K562 (cell line): Measurements from ENCODE around the gene SLC19A1. TPM values are rescaled to one million over a fixed set of nuclear protein-coding genes. Genes with fewer than 3 reads are reported as not detected.

ENCODE experiments used
- ATAC-seq: fragments of 200-7000 bp; cut with Tn5 transposase; 3 replicates; pipeline ENCODE4 v1.9.1; 2020; ENCODE audit warnings: moderate library complexity
- BruUV-seq: library from RNA; stranded (reverse); fragments of 400-500 nt; replicated peaks from 2 replicates; lab custom pipeline; 2021; lab: Mats Ljungman, UMichigan
- CTCF ChIA-PET: fragments of 300-600 bp; formaldehyde crosslinking; extraction: SDS; loops from one replicate; lab custom pipeline; 2021; ENCODE audit warnings: low intra/inter-chr PET ratio; lab: Yijun Ruan, JAX
- POLR2A ChIA-PET: fragments of 300-600, 350-650 bp; sonication (Branson Sonifier 250); formaldehyde crosslinking; extraction: SDS; loops from one replicate; lab custom pipeline; 2021; ENCODE audit warnings: antibody characterized with exemption, inconsistent platforms; lab: Yijun Ruan, JAX
- DNase-seq, 4 experiments: peaks; one replicate each; pipeline versions ENCODE4 v3.0.0 to v3.0.0-alpha.2; 2011 to 2018; ENCODE audit warnings: low spot score in 3 of 4, mixed read lengths in 3 of 4; ENCODE audit errors: extremely low read depth in 1 of 4
- FAIRE-seq: peaks from 2 replicates; lab custom pipeline; 2011; peaks lifted over from hg19 to GRCh38; lab: Jason Lieb, UNC
- H2AFZ ChIP-seq: 2 replicates; pipeline ENCODE4 v1.6.0; 2011; ENCODE audit warnings: low read depth, low read length, control low read depth, inconsistent platforms
- H3K27ac ChIP-seq: fragments of 200-600 bp; 3 replicates; pipeline ENCODE4 v1.8.0; 2011; ENCODE audit warnings: low read depth, mild to moderate bottlenecking, control low read depth, inconsistent platforms, low read length, moderate library complexity, mixed read lengths; ENCODE audit errors: extremely low read depth
- H3K27me3 ChIP-seq, 2 experiments: fragments of 300-600 bp in 1 of 2; 2 replicates in 1 of 2; 3 replicates in 1 of 2; pipeline versions ENCODE4 v1.6.0 to v1.8.0; 2011; ENCODE audit warnings: inconsistent platforms in 2 of 2, low read length in 2 of 2, mild to moderate bottlenecking in 1 of 2, mixed read lengths in 1 of 2, moderate library complexity in 1 of 2; ENCODE audit not compliant: control insufficient read depth in 2 of 2, insufficient read depth in 2 of 2
- H3K36me3 ChIP-seq: fragments of 300-600 bp; 3 replicates; pipeline ENCODE4 v1.8.0; 2011; ENCODE audit warnings: mild to moderate bottlenecking, low read length, inconsistent platforms; ENCODE audit not compliant: control insufficient read depth, insufficient read depth
- H3K4me1 ChIP-seq, 2 experiments: fragments of 200-600 bp in 1 of 2; replicated peaks in 1 of 2; 2 replicates in 1 of 2; 3 replicates in 1 of 2; pipeline versions ENCODE4 v1.5.1 to v1.8.0; 2011; ENCODE audit warnings: inconsistent platforms in 2 of 2, low read length in 2 of 2, mild to moderate bottlenecking in 1 of 2, mixed read lengths in 1 of 2, moderate library complexity in 1 of 2; ENCODE audit not compliant: control insufficient read depth in 2 of 2, insufficient read depth in 2 of 2
- H3K4me2 ChIP-seq: 2 replicates; pipeline ENCODE4 v1.6.1; 2011; ENCODE audit warnings: low read length, control low read depth, inconsistent platforms, mixed read lengths; ENCODE audit not compliant: insufficient read depth
- H3K4me3 ChIP-seq: fragments of 200-600 bp; sonication (generic), shearing (Covaris generic); 2 replicates; pipeline ENCODE4 v1.5.1; 2016; ENCODE audit warnings: control low read depth, inconsistent platforms
- H3K79me2 ChIP-seq: fragments of 200-600 bp; 3 replicates; pipeline ENCODE4 v1.8.0; 2011; ENCODE audit warnings: low read length, inconsistent platforms; ENCODE audit not compliant: control insufficient read depth, insufficient read depth
- H3K9ac ChIP-seq, 2 experiments: 2 replicates each; pipeline versions ENCODE4 v1.6.0 to v1.6.1; 2011; ENCODE audit warnings: low read depth in 2 of 2, low read length in 2 of 2, control low read depth in 1 of 2, inconsistent platforms in 1 of 2, mild to moderate bottlenecking in 1 of 2, mixed read lengths in 1 of 2; ENCODE audit not compliant: insufficient read depth in 1 of 2
- H3K9me1 ChIP-seq: one replicate; pipeline ENCODE4 v1.6.0; 2011; ENCODE audit warnings: inconsistent platforms, mild to moderate bottlenecking, low read length, moderate library complexity; ENCODE audit not compliant: control insufficient read depth, insufficient read depth
- H3K9me3 ChIP-seq: replicated peaks from 2 replicates; pipeline ENCODE4 v1.5.1; 2011; ENCODE audit warnings: low read depth, low read length, inconsistent platforms; ENCODE audit not compliant: control insufficient read depth, insufficient read depth
- H4K20me1 ChIP-seq: replicated peaks from 2 replicates; pipeline ENCODE4 v1.6.1; 2011; ENCODE audit warnings: low read length, inconsistent platforms, mixed read lengths; ENCODE audit not compliant: control insufficient read depth, insufficient read depth
- C11orf30 ChIP-seq: fragments of 450-650 bp; IDR thresholded peaks from 2 replicates; pipeline ENCODE4 v1.6.1; 2016; ENCODE audit warnings: low read depth, mild to moderate bottlenecking
- DPF2 ChIP-seq: fragments of 450-650 bp; IDR thresholded peaks from 2 replicates; pipeline ENCODE4 v1.6.1; 2016
- EP300 ChIP-seq: IDR thresholded peaks from 2 replicates; pipeline ENCODE4 v1.6.1; 2012; ENCODE audit warnings: low read length, improper control_type of control experiment
- FOSL1 ChIP-seq: fragments of 200-800 bp; sonication (Bioruptor generic); conservative IDR thresholded peaks from 2 replicates; pipeline ENCODE4 v1.6.1; 2016; ENCODE audit warnings: missing genetic modification characterization, missing compliant biosample characterization
- MAFF ChIP-seq: IDR thresholded peaks from 2 replicates; pipeline ENCODE4 v1.6.1; 2012; ENCODE audit warnings: low read length, improper control_type of control experiment
- MAFG ChIP-seq: fragments of 450-650 bp; conservative IDR thresholded peaks from 2 replicates; pipeline ENCODE4 v1.6.1; 2016; ENCODE audit warnings: missing genetic modification characterization, missing compliant biosample characterization
- MAFK ChIP-seq: IDR thresholded peaks from 2 replicates; pipeline ENCODE4 v1.6.1; 2011; ENCODE audit warnings: low read length, improper control_type of control experiment
- MEIS2 ChIP-seq: fragments of 450-650 bp; IDR thresholded peaks from 2 replicates; pipeline ENCODE4 v1.6.1; 2014; ENCODE audit warnings: mild to moderate bottlenecking; ENCODE audit not compliant: partially characterized antibody
- NCOA4 ChIP-seq: fragments of 450-650 bp; IDR thresholded peaks from 2 replicates; pipeline ENCODE4 v1.6.1; 2018; ENCODE audit warnings: mild to moderate bottlenecking; ENCODE audit not compliant: partially characterized antibody
- NFE2 ChIP-seq: IDR thresholded peaks from 2 replicates; pipeline ENCODE4 v1.6.1; 2014; ENCODE audit warnings: antibody characterized with exemption, low read depth
- NFE2L1 ChIP-seq: fragments of 450-650 bp; IDR thresholded peaks from 2 replicates; pipeline ENCODE4 v1.6.1; 2016; ENCODE audit warnings: missing genetic modification characterization, low read depth, mild to moderate bottlenecking, missing compliant biosample characterization, moderate library complexity, borderline replicate concordance
- RHOXF2B ChIP-seq: fragments of 250-450 bp; sonication (Bioruptor Pico); conservative IDR thresholded peaks from 2 replicates; pipeline ENCODE4 v1.5.1; 2021
- SRSF3 ChIP-seq: fragments of 200-400 bp; formaldehyde crosslinking; IDR thresholded peaks from 2 replicates; pipeline ENCODE4 v1.6.1; 2016; ENCODE audit warnings: mild to moderate bottlenecking, low read length, moderate library complexity; ENCODE audit not compliant: insufficient read depth
- ZNF133 ChIP-seq: fragments of 250-450 bp; sonication (Bioruptor Pico); IDR thresholded peaks from 2 replicates; pipeline ENCODE4 v1.4.0; 2020; ENCODE audit warnings: mild to moderate bottlenecking
- ZNF316 ChIP-seq: fragments of 450-650 bp; IDR thresholded peaks from 2 replicates; pipeline ENCODE4 v1.6.1; 2016
- WGBS: fragments of 100-300 bp; shearing (Covaris generic); methylation state at CpG from one replicate; pipeline ENCODE4 v1.1.6; 2016; ENCODE audit warnings: low coverage, mixed read lengths; ENCODE audit not compliant: insufficient coverage; ENCODE audit errors: missing lambda C conversion rate; 5-methylcytosine and 5-hydroxymethylcytosine counted together
- in situ Hi-C: fragments of 300-500 bp; cut with MboI; formaldehyde crosslinking; loops from 4 replicates; pipeline ENCODE4 v1.15.0; 2018; ENCODE audit warnings: inconsistent platforms, mixed read lengths
- intact Hi-C: fragments of 100-400 bp; cut with micrococcal nuclease; formaldehyde crosslinking; loops from 2 replicates; pipeline ENCODE4 v1.14.2; 2022
- polyA plus RNA-seq, 8 experiments: library from polyadenylated mRNA; depleted of rRNA in 4 of 8; stranded (reverse) in 5 of 8; unstranded in 3 of 8; fragments of >200 nt; fragmentation: Nextera tagmentation in 2 of 8; fragmentation: Illumina TruSeq in 1 of 8; extraction: Ambion mirVana in 2 of 8; extraction: Trizol in 1 of 8; gene quantifications; 2 replicates each; pipeline versions ENCODE4 v1.2.1 to v1.2.3, GENCODE V29; 2011 to 2014; ENCODE audit warnings: inconsistent platforms in 1 of 8, missing spikeins in 1 of 8
- total RNA-seq, 7 experiments: library from RNA; depleted of rRNA in 6 of 7; stranded (reverse); fragments of >200 nt in 6 of 7; fragmentation: Illumina TruSeq in 2 of 7; extraction: Trizol in 2 of 7; gene quantifications; 2 replicates each; pipeline versions ENCODE4 v1.2.1 to v1.2.3, GENCODE V29; 2011 to 2021; ENCODE audit warnings: low replicate concordance in 1 of 7
- TF ChIP-seq, protein P1 (sequence below), 2 experiments: IDR thresholded peaks in 1 of 2; conservative IDR thresholded peaks in 1 of 2; 2 replicates each; pipeline ENCODE4 v1.6.1; 2016; ENCODE audit warnings: low read depth in 2 of 2, mild to moderate bottlenecking in 1 of 2, missing compliant biosample characterization in 1 of 2, missing genetic modification characterization in 1 of 2, moderate library complexity in 1 of 2
- TF ChIP-seq, protein P2 (sequence below), 2 experiments: fragments of 450-650 bp in 1 of 2; sonication (generic) in 1 of 2; formaldehyde crosslinking in 1 of 2; IDR thresholded peaks in 1 of 2; conservative IDR thresholded peaks in 1 of 2; 2 replicates each; pipeline versions ENCODE4 v1.6.1 to v1.8.1; 2016 to 2023; ENCODE audit warnings: mild to moderate bottlenecking in 2 of 2, moderate library complexity in 2 of 2, inconsistent platforms in 1 of 2, missing genetic modification reagents in 1 of 2

The SLC19A1 gene
- total and polyA plus RNA-seq, 9 of the 15 experiments (the other 6 are each of a cell fraction or from before 2014, with no cell fraction given): 0.65 to 88.7 (median 12.0) TPM

DNA sequence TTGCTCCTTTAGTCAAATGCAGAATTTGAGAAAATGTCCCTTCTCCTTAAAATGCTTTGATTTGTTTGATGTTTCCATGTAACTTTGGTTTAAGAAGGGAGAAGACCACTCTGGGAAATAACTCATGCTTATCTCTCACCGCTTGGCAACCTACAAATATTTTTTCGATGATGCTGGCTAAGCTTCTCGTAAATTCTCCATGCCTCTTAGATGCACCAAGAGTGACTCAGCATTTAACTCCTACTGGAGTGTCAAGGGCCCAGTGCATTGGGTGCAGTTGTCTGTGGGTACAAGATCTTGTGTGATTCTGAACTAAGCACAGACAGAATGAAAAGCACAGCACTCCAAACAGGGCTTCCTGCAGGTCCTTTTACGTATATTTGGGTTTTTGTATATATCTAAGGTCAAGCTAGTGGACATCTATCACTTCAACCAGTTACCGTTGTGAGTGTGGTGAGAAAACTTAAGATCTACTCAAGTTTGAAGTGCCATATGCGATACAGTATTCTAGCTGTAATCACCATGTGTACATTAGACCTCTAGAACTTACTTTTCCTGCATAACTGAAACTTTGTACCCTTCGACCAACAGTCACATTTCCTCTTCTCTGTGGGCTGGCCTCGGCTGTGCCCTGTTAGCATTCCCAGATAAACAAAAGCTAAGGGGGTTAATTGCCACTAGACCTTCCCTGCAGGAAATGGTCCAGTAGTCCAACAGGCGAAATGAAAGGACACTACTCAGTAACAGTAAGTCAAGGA lies 81.5 kb downstream of the SLC19A1 start:
- H3K4me2 ChIP-seq: no peak overlapping the region
- WGBS: 29% methylated on average over 9 of the region's 9 CpGs
- H3K79me2 ChIP-seq: no peaks in the 10 kb centered on the region
- peaks cover 0 to 49% of the 10 kb centered on the region in 2 experiments; a peak in 3 of 5 replicates for H3K4me1 ChIP-seq
- no peak overlapping the region for H2AFZ ChIP-seq
- ChIA-PET CTCF (no interaction called here), POLR2A (interaction anchor here (0.9 to 2.1 kb wide), 3 partner anchors 11 to 171 kb away, joined by 4 to 5 read pairs (median 5); no protein-coding TSS in a partner anchor)
- H3K9ac ChIP-seq: no peak overlapping the region
- FAIRE-seq (peak; percentile 79), DNase-seq (peak in 1 of 4 experiments; percentile 24), ATAC-seq (no peak)
- no peak overlapping the region for H3K27ac ChIP-seq
- no TSS peak for BruUV-seq
- TF ChIP-seq, protein P1, sequence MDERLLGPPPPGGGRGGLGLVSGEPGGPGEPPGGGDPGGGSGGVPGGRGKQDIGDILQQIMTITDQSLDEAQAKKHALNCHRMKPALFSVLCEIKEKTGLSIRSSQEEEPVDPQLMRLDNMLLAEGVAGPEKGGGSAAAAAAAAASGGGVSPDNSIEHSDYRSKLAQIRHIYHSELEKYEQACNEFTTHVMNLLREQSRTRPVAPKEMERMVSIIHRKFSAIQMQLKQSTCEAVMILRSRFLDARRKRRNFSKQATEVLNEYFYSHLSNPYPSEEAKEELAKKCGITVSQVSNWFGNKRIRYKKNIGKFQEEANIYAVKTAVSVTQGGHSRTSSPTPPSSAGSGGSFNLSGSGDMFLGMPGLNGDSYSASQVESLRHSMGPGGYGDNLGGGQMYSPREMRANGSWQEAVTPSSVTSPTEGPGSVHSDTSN (CRISPR knock-in tag; IDR thresholded peaks at IDR 0.05; ENCODE audit: low read depth): no peak
- TF ChIP-seq, protein P1 (tag; conservative IDR thresholded peaks at IDR 0.05; ENCODE audit: low read depth): peak; percentile 44; the same call in 1 of the 2 replicates
- TF ChIP-seq FOSL1 (tag) (0 out of 2 replicates have a peak, but pooled peaks have one; percentile 32), MAFK (peak; percentile 82), NFE2L1 (tag) (peak; percentile 92), ZNF316 (peak; percentile 88), NCOA4 (no peak), MAFF (peak; percentile 88), EP300 (0 out of 2 replicates have a peak, but pooled peaks have one; percentile 5), DPF2 (0 out of 2 replicates have a peak, but pooled peaks have one; percentile 35), SRSF3 (no peak), MAFG (tag) (peak; percentile 96), MEIS2 (peak; percentile 30), RHOXF2B (CRISPR knock-in tag) (no peak), NFE2 (peak; percentile 89), C11orf30 (peak; percentile 85), ZNF133 (no peak)
- TF ChIP-seq, protein P2, sequence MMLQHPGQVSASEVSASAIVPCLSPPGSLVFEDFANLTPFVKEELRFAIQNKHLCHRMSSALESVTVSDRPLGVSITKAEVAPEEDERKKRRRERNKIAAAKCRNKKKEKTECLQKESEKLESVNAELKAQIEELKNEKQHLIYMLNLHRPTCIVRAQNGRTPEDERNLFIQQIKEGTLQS (IDR thresholded peaks at IDR 0.05): 0 out of 2 replicates have a peak, but pooled peaks have one; percentile 17
- TF ChIP-seq, protein P2 (CRISPR knock-in tag; conservative IDR thresholded peaks at IDR 0.05): no peak
- H3K27me3 ChIP-seq: peaks cover 12 to 28% of the 10 kb centered on the region in 2 experiments; a peak in 4 of 5 replicates
- no peaks in the 10 kb centered on the region for H3K36me3 ChIP-seq
- H3K9me1 ChIP-seq: peaks cover 3% of the 10 kb centered on the region
- H4K20me1 ChIP-seq: peaks cover 48% of the 10 kb centered on the region
- intact Hi-C loops: no loop called here
- in situ Hi-C loops: loop anchor here (5.0 kb wide), 1 partner anchor 352 kb away; no protein-coding TSS in a partner anchor
- no peak overlapping the region for H3K4me3 ChIP-seq
- H3K9me3 ChIP-seq: no peaks in the 10 kb centered on the region
